Lower leg skin (tissue), 3 donors: Measurements from ENCODE around the gene C14orf93.

ENCODE experiments used
- CTCF ChIP-seq, 3 donors: fragments of 450-650 bp; IDR thresholded peaks; one replicate each; pipeline ENCODE4 v1.5.1; 2016; ENCODE audit warnings: antibody characterized with exemption in 3 of 3, mild to moderate bottlenecking in 3 of 3, moderate library complexity in 2 of 3
- POLR2A ChIP-seq, 2 donors: fragments of 450-650 bp; IDR thresholded peaks; one replicate each; pipeline ENCODE4 v1.6.1; 2016 to 2017; ENCODE audit warnings: antibody characterized with exemption in 2 of 2, mild to moderate bottlenecking in 1 of 2, moderate library complexity in 1 of 2

- no peak for TF ChIP-seq POLR2A (IDR thresholded peaks at IDR 0.05)
- no peak for TF ChIP-seq CTCF (IDR thresholded peaks at IDR 0.05)
Observed at GRCh38 chr14:22993517-22993916, 16.4 kb downstream of the C14orf93 start.
